ENCODE data around the gene FRMD4A. TPM values are rescaled to one million over a fixed set of nuclear protein-coding genes. Genes with fewer than 3 reads are reported as not detected.

The FRMD4A gene
- total and polyA plus RNA-seq, 10 of the 15 experiments (the other 5 are each of a cell fraction or from before 2014, with no cell fraction given) = 17.8 to 75.2 (median 39.1) TPM

- CTCF ChIA-PET = interaction anchor here (2.1 kb wide), 1 partner anchor 11 kb away, joined by 7 read pairs; no protein-coding TSS in a partner anchor
- H3K27ac ChIP-seq (ENCODE audit: control insufficient read depth, insufficient read depth) = no peak overlapping the region
- no peak for FAIRE-seq
Observed at GRCh38 chr10:14071956-14072355, 258.8 kb downstream of the FRMD4A start.

More at GRCh38 chr10:14071956-14072355, 258.8 kb downstream of the FRMD4A start:
- Histone ChIP-seq H2AFZ (ENCODE audit: control insufficient read depth, low read depth, low read length) (no peak overlapping the region), H4K20me1 (ENCODE audit: control insufficient read depth, insufficient read depth) (no peaks in the 10 kb centered on the region), H3K79me2 (ENCODE audit: control insufficient read depth, insufficient read depth, low read length) (no peaks in the 10 kb centered on the region), H3K9me3 (replicated peaks; ENCODE audit: control insufficient read depth, insufficient read depth, low read length) (no peaks in the 10 kb centered on the region; the same call in 2 of the 3 replicates), H3K9ac (ENCODE audit: control insufficient read depth, insufficient read depth, low read length) (no peak overlapping the region), H3K4me2 (ENCODE audit: control insufficient read depth, insufficient read depth) (no peak overlapping the region), H3K27me3 (replicated peaks in 1 of 2; ENCODE audit: control insufficient read depth in 2 of 2, insufficient read depth in 2 of 2, low read length in 1 of 2) (no peaks in the 10 kb centered on the region), H3K4me3 (no peak overlapping the region), H3K36me3 (ENCODE audit: control insufficient read depth in 2 of 2, insufficient read depth in 2 of 2, low read length in 1 of 2) (no peaks in the 10 kb centered on the region), H3K4me1 (ENCODE audit: control insufficient read depth, insufficient read depth, low read length) (no peaks in the 10 kb centered on the region)
- ChIA-PET SMC1A (ENCODE audit: uncharacterized antibody, unreplicated experiment) (interaction anchor here (0.9 to 1.2 kb wide), 2 partner anchors 9 to 15 kb away, joined by 3 read pairs; no protein-coding TSS in a partner anchor), RAD21 (ENCODE audit: unreplicated experiment) (no interaction called here), POLR2A (no interaction called here)
- in situ Hi-C loops (cut with MboI) (no loop called here), intact Hi-C loops (cut with micrococcal nuclease; ENCODE audit: unreplicated experiment) (no loop called here)
- no TSS peak for BruUV-seq (replicated peaks)
- no peak for ATAC-seq
- TF ChIP-seq NFXL1 (IDR thresholded peaks at IDR 0.05; ENCODE audit: borderline replicate concordance) (no peak), HCFC1 (IDR thresholded peaks at IDR 0.05; ENCODE audit: low read length) (no peak), RAD21 (IDR thresholded peaks at IDR 0.05; ENCODE audit: insufficient read depth, low read depth, low read length) (no peak), YBX1 (IDR thresholded peaks at IDR 0.05) (no peak), BMI1 (IDR thresholded peaks at IDR 0.05; ENCODE audit: borderline replicate concordance) (no peak), EGR1 (IDR thresholded peaks at IDR 0.05; ENCODE audit: borderline replicate concordance in 1 of 2, low read depth in 2 of 2, low read length in 2 of 2) (no peak), MTA2 (IDR thresholded peaks at IDR 0.05; ENCODE audit: low read depth) (no peak)
- TF ChIP-seq, protein P1, sequence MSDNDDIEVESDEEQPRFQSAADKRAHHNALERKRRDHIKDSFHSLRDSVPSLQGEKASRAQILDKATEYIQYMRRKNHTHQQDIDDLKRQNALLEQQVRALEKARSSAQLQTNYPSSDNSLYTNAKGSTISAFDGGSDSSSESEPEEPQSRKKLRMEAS (IDR thresholded peaks at IDR 0.05; ENCODE audit: low read depth, low read length) = no peak
- TF ChIP-seq, protein P2, sequence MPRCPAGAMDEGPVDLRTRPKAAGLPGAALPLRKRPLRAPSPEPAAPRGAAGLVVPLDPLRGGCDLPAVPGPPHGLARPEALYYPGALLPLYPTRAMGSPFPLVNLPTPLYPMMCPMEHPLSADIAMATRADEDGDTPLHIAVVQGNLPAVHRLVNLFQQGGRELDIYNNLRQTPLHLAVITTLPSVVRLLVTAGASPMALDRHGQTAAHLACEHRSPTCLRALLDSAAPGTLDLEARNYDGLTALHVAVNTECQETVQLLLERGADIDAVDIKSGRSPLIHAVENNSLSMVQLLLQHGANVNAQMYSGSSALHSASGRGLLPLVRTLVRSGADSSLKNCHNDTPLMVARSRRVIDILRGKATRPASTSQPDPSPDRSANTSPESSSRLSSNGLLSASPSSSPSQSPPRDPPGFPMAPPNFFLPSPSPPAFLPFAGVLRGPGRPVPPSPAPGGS (IDR thresholded peaks at IDR 0.05; ENCODE audit: borderline replicate concordance, insufficient read depth, low read depth, low read length, poor library complexity, severe bottlenecking) = no peak
- TF ChIP-seq, protein P3, sequence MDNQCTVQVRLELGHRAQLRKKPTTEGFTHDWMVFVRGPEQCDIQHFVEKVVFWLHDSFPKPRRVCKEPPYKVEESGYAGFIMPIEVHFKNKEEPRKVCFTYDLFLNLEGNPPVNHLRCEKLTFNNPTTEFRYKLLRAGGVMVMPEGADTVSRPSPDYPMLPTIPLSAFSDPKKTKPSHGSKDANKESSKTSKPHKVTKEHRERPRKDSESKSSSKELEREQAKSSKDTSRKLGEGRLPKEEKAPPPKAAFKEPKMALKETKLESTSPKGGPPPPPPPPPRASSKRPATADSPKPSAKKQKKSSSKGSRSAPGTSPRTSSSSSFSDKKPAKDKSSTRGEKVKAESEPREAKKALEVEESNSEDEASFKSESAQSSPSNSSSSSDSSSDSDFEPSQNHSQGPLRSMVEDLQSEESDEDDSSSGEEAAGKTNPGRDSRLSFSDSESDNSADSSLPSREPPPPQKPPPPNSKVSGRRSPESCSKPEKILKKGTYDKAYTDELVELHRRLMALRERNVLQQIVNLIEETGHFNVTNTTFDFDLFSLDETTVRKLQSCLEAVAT (IDR thresholded peaks at IDR 0.05) = no peak
- WGBS (ENCODE audit: insufficient coverage, insufficient replicate concordance, low lambda C conversion rate, missing lambda C conversion rate) = 41% methylated on average over 4 of the region's 4 CpGs
- DNase-seq (ENCODE audit: low read depth, low spot score) = no peak

Data from GM12878 (cell line).